ENCODE results near the gene NFE2. TPM values are rescaled to one million over a fixed set of nuclear protein-coding genes. Genes with fewer than 3 reads are reported as not detected.

The NFE2 gene
- total RNA-seq = 0.17 and 0.95 TPM in 2 replicates

GRCh38 chr12:54300732-54301427 is at the start of gene NFE2:
NFE2 (minus strand) TSS chr12:54301015; CDS start chr12:54295248, 5,767 bp downstream.

GRCh38 chr12:54324617-54325441 is 24.0 kb upstream of the NFE2 start, which contains the start of gene COPZ1:
COPZ1 (plus strand) TSS chr12:54325131; CDS start chr12:54325164, 33 bp downstream.

GRCh38 chr12:54280468-54281260 is 20.2 kb downstream of the NFE2 start, which contains the start of gene HNRNPA1:
HNRNPA1 (plus strand) TSS chr12:54280726; CDS start chr12:54280808, 82 bp downstream.

DNA sequence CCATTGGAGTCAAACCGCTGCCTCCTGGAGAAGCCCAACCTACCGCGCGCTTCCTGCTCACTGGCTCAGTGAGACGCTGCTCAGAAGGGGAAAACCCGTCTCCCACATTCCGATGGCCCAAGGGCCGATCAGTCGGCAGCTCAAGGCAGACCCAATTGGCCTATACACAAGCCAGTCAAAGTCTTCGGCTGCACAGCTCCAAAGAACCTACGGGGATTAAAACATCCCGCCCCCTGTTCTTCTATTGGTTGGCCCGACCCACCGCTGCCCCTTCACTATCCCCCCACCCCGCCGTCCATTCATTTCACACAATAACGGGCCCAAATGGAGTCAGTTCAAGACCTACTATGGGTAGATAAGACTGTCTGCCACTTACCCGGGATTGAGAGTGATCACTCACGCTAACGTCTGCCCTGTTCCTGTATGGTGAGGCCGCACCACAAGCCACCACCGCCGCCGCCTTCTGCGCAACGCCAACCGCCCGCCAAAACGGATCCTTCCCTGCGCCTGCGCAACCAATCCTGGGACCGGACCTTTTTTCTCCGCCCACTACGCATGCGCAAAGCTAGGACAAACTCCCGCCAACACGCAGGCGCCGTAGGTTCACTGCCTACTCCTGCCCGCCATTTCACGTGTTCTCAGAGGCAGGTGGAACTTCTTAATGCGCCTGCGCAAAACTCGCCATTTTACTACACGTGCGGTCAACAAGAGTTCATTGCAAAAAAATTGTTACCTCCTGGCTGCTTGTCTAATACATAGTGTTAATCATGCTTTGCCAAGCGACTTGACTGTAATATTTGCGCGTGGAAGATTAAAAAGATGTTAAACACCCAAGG is 21.0 kb downstream of the NFE2 start, which contains the start of gene CBX5:
TSS of gene CBX5 (minus strand) at position 491 of the 836 bp plus-strand sequence. CDS start 22,472 bp downstream, outside the sequence.

Other genes starting within 250 kb of the NFE2 start
- gene HOXC4, start 247.2 kb downstream of the NFE2 start, total RNA-seq = 0.16 TPM in 1 of 2 replicates, not detected in the other
- 16.5 and 21.8 TPM in 2 replicates for gene SMUG1, start 112.0 kb downstream of the NFE2 start, total RNA-seq
- 13.7 and 21.6 TPM in 2 replicates for gene CBX5, start 20.9 kb downstream of the NFE2 start, total RNA-seq
- gene HNRNPA1, start 20.3 kb downstream of the NFE2 start, total RNA-seq = 311 and 589 TPM in 2 replicates
- 114 and 128 TPM in 2 replicates for gene COPZ1, start 24.1 kb upstream of the NFE2 start, total RNA-seq
- not detected in 2 replicates for gene GPR84, start 63.5 kb upstream of the NFE2 start, total RNA-seq
- gene ZNF385A, start 83.7 kb upstream of the NFE2 start, total RNA-seq = 2.4 and 2.7 TPM in 2 replicates
- gene ITGA5, start 118.3 kb upstream of the NFE2 start, total RNA-seq = 109 and 156 TPM in 2 replicates
- gene GTSF1, start 172.6 kb upstream of the NFE2 start, total RNA-seq = not detected in 2 replicates
- gene NCKAP1L, start 196.7 kb upstream of the NFE2 start, total RNA-seq = under 0.01 TPM in 1 of 2 replicates, not detected in the other
- under 0.01 TPM in 1 of 2 replicates, not detected in the other for gene PDE1B, start 248.6 kb upstream of the NFE2 start, total RNA-seq